Activated CD8-positive, alpha-beta T cell treated with anti-CD3 and anti-CD28 coated beads, Interleukin-2, amount 10 ng/mL, durations not matched to agents 7 days and 5 days (primary cell): ENCODE data around the gene FZD7. TPM values are rescaled to one million over a fixed set of nuclear protein-coding genes. Genes with fewer than 3 reads are reported as not detected.

Experiments used
- ATAC-seq: fragments of 150-1000 bp; cut with Tn5 transposase; one replicate; pipeline ENCODE4 v1.10.0; 2021; ENCODE audit warnings: moderate library complexity
- CTCF ChIA-PET: fragments of 350-600 bp; sonication (Branson Sonifier 250); formaldehyde crosslinking; loops from one replicate; lab custom pipeline; 2021; ENCODE audit warnings: antibody characterized with exemption; lab: Charles Lee
- POLR2A ChIA-PET: fragments of 350-600 bp; sonication (Branson Sonifier 250); formaldehyde crosslinking; loops from one replicate; lab custom pipeline; 2021; ENCODE audit warnings: antibody characterized with exemption; lab: Charles Lee
- DNase-seq: peaks from one replicate; pipeline ENCODE4 v3.0.0-alpha.2; 2020
- H3K27ac Mint-ChIP-seq: one replicate; pipeline ENCODE4 v1.8.0; 2021; ENCODE audit warnings: mild to moderate bottlenecking, mixed read lengths
- H3K27me3 Mint-ChIP-seq: one replicate; pipeline ENCODE4 v1.8.0; 2021; ENCODE audit warnings: low read depth, mixed read lengths
- H3K36me3 Mint-ChIP-seq: one replicate; pipeline ENCODE4 v1.8.0; 2021; ENCODE audit warnings: low read depth, mixed read lengths
- H3K4me1 Mint-ChIP-seq: one replicate; pipeline ENCODE4 v1.8.0; 2021; ENCODE audit warnings: low read depth, mixed read lengths
- H3K4me3 Mint-ChIP-seq: one replicate; pipeline ENCODE4 v1.8.0; 2021; ENCODE audit warnings: mild to moderate bottlenecking, mixed read lengths
- H3K9me3 Mint-ChIP-seq: one replicate; pipeline ENCODE4 v1.8.0; 2022; ENCODE audit warnings: mixed read lengths; ENCODE audit not compliant: insufficient read depth
- total RNA-seq, 2 experiments: library from RNA; stranded (reverse); gene quantifications; one replicate each; pipeline ENCODE4 v1.2.3, GENCODE V29; 2021

The FZD7 gene
- total RNA-seq: under 1 TPM in 1 of 2 experiments, not detected in 1; 0.08 TPM

DNA sequence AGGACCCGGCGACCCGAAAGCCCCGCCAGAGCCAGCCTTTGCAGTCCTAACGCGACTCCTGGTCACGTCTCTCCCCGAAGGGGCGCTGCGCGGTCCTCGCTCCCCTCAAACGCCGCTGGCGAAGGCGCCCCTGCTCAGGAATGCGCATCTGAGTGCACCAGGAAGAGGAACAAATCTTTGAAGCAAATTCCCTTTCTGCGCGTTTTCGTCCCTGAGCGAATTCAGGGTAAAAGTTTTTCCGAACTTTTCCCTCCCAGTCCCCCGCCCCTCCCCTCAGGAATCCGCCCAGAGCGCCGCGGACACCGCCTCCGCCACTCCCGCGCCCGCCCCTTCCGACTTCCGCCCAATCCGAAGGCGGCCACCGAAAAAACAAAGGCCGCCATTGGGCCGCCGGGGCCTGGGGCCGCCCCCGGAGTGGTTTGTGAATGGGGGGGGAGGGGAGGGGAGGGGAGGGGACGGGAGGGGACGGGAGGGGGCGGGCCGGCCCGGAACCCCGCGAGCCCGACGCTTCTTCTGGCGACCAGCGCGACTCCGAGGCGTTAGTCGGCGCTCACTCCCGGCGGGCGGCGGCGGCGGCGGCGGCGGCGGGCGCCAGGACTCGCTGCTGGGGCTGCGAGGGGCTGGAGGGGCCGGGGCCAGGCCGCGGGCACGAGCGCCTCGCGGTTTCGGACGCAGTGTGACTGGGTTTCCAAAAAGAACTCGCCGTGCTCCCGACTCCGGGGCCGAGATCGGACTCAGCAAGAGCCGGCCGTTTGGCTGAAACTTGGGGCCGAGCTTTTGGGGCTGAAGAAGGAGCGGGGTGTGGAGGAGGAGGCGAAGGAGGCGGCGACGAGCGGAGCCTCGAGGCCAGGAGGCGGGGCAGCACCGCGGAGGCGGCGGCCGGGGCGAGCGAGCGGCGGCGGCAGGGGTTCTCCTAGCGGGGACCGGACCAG, at the start of gene FZD7:
TSS of gene FZD7 (plus strand) at position 539 of the 932 bp plus-strand sequence. CDS start 793 bp downstream, outside the sequence.
- peak; percentile 89 for DNase-seq
- peak; percentile 82 for ATAC-seq
- POLR2A ChIA-PET: no interaction called here
- peak within 1 kb of the TSS; percentile 82 for H3K4me3 Mint-ChIP-seq
- no peaks in the 10 kb centered on the region for H3K36me3 Mint-ChIP-seq
- peaks cover 13% of the 10 kb centered on the region for H3K4me1 Mint-ChIP-seq
- peaks cover 44% of the 10 kb centered on the region for H3K27me3 Mint-ChIP-seq
- CTCF ChIA-PET: no interaction called here
- H3K9me3 Mint-ChIP-seq: no peaks in the 10 kb centered on the region
- no peak within 1 kb of the TSS for H3K27ac Mint-ChIP-seq

DNA sequence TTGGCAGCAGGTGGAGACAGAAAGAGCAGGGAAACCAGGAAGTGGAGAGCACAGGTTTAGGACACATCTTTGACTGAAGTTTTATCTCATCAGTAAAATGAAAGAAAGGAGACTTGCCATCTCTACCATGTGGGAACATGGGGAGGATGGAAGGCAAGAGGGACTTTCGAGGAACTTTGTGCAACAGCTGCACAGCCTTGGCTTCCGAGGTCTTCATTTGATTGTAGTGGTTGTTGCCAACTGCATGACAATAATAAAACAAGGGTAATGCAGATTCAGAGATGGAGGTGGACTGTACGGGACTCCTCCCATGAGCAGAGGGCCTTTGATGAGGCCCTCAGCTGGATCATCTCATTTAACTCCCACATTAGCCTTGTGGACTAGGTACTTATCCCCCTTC, 49.3 kb upstream of the FZD7 start:
- ATAC-seq: no peak
- Mint-ChIP-seq H3K4me3 (no peak overlapping the region), H3K9me3 (no peaks in the 10 kb centered on the region), H3K27ac (no peak overlapping the region), H3K36me3 (no peaks in the 10 kb centered on the region), H3K27me3 (no peaks in the 10 kb centered on the region), H3K4me1 (no peaks in the 10 kb centered on the region)
- CTCF ChIA-PET: no interaction called here
- POLR2A ChIA-PET: no interaction called here
- DNase-seq: no peak

- no peaks in the 10 kb centered on the region for H3K9me3 Mint-ChIP-seq
- ATAC-seq (no peak), DNase-seq (no peak)
- H3K27ac Mint-ChIP-seq: no peak overlapping the region
- no peak overlapping the region for H3K4me3 Mint-ChIP-seq
- H3K4me1 Mint-ChIP-seq: no peaks in the 10 kb centered on the region
- H3K36me3 Mint-ChIP-seq: no peaks in the 10 kb centered on the region
- no peaks in the 10 kb centered on the region for H3K27me3 Mint-ChIP-seq
- ChIA-PET CTCF (no interaction called here), POLR2A (no interaction called here)
Measured at GRCh38 chr2:201984800-201985525, 48.7 kb upstream of the FZD7 start.

DNA sequence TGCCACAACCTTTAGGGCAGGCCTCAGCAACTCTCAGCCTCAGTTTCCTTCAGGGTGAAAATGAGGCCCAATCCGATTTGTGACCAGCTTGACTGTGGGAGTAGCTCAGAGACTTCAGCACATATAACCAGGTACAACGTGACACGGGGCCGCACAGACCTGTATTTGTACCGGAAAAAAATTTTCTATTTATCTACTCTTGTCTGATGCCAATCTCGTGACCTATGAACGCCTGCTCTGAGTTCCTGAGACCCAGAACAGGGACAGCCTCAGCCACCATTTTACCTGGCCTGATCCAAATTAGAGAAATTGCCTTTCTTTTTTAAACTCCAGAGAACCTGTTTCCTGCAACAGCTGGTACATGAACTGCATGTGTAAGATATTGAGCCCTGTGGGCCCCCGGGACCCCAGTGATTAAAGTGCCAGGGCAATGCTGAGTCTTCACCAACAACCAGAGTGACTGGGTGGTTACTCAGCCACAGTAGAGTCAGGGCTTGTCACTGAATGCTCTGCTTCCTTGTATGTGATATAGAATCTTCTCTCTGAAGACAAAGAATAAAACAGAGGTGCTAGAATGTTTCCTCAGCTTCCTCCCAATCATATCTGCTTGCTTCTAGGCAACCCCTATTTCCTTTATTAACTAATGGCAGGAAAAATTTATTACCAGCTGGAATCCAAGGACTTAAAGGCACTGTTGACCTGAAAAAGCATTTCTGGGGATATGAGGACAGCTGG, 47.8 kb upstream of the FZD7 start:
- Mint-ChIP-seq H3K27ac (no peak overlapping the region), H3K36me3 (no peaks in the 10 kb centered on the region), H3K27me3 (no peaks in the 10 kb centered on the region), H3K4me1 (no peaks in the 10 kb centered on the region), H3K4me3 (no peak overlapping the region), H3K9me3 (no peaks in the 10 kb centered on the region)
- ChIA-PET CTCF (interaction anchor here (2.3 kb wide), 1 partner anchor 17 kb away, joined by 7 read pairs; no protein-coding TSS in a partner anchor), POLR2A (no interaction called here)
- no peak for DNase-seq
- ATAC-seq: no peak

- Mint-ChIP-seq H3K36me3 (no peaks in the 10 kb centered on the region), H3K4me3 (no peak overlapping the region), H3K4me1 (no peaks in the 10 kb centered on the region), H3K27me3 (no peaks in the 10 kb centered on the region), H3K9me3 (no peaks in the 10 kb centered on the region), H3K27ac (no peak overlapping the region)
- ChIA-PET POLR2A (no interaction called here), CTCF (interaction anchor here (0.6 to 2.3 kb wide), 2 partner anchors 16 to 518 kb away, joined by 3 to 7 read pairs; no protein-coding TSS in a partner anchor)
- ATAC-seq (no peak), DNase-seq (no peak)
Measured at GRCh38 chr2:201986463-201986735, 47.3 kb upstream of the FZD7 start.

DNA sequence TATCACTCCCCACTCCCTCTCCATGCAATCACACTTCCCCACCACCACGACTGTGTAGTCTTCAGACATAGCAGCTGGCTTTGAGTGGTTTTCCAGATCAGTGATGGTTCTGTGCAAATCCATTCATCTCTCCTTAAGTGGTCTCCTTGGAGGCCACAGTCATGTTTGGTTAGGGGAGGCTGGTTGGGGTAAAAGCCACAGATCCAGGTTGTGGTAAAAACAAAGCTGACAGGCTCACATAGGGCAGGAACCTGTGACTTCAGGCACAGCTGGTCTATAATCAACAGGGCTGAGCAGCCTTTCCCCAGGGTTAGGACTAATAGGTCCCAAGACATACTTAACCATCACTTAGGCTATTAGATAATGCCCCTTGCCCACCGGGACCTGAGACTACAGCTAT, 46.2 kb upstream of the FZD7 start:
- Mint-ChIP-seq H3K36me3 (no peaks in the 10 kb centered on the region), H3K9me3 (no peaks in the 10 kb centered on the region), H3K4me3 (no peak overlapping the region), H3K27ac (no peak overlapping the region), H3K4me1 (no peaks in the 10 kb centered on the region), H3K27me3 (no peaks in the 10 kb centered on the region)
- ChIA-PET CTCF (interaction anchor here (2.3 kb wide), 1 partner anchor 15 kb away, joined by 7 read pairs; no protein-coding TSS in a partner anchor), POLR2A (no interaction called here)
- no peak for DNase-seq
- peak; percentile 33 for ATAC-seq

GRCh38 chr2:201990069-201990468, 43.6 kb upstream of the FZD7 start:
- H3K27ac Mint-ChIP-seq: no peak overlapping the region
- ATAC-seq (no peak), DNase-seq (no peak)
- ChIA-PET CTCF (interaction anchor here (1.1 kb wide), 1 partner anchor 19 kb away, joined by 3 read pairs; no protein-coding TSS in a partner anchor), POLR2A (no interaction called here)
- no peak overlapping the region for H3K4me3 Mint-ChIP-seq
- no peaks in the 10 kb centered on the region for H3K9me3 Mint-ChIP-seq
- no peaks in the 10 kb centered on the region for H3K4me1 Mint-ChIP-seq
- no peaks in the 10 kb centered on the region for H3K36me3 Mint-ChIP-seq
- peaks cover 5% of the 10 kb centered on the region for H3K27me3 Mint-ChIP-seq

DNA sequence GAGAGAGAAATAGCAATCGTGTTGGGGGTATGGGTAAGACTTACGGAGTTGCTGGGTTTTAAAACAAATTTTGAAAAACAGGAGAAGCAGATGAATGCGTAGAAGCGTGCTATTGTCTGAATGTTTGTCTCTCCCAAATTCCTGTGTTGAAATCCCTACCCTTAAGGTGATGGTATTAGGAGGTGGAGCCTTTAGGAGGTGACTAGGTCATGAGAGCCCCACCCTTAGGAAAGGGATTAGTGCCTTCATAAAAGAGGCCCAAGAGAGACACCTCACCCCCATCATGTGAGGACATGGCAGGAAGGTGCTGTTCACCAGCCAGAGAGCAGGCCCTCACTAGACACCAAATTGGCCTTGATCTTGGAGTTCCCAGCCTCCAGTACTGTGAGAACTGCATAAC, 40.7 kb upstream of the FZD7 start:
- Mint-ChIP-seq H3K4me1 (no peaks in the 10 kb centered on the region), H3K27ac (no peak overlapping the region), H3K9me3 (no peaks in the 10 kb centered on the region), H3K36me3 (no peaks in the 10 kb centered on the region), H3K27me3 (peaks cover 6% of the 10 kb centered on the region), H3K4me3 (no peak overlapping the region)
- ChIA-PET POLR2A (no interaction called here), CTCF (no interaction called here)
- DNase-seq (no peak), ATAC-seq (no peak)

DNA sequence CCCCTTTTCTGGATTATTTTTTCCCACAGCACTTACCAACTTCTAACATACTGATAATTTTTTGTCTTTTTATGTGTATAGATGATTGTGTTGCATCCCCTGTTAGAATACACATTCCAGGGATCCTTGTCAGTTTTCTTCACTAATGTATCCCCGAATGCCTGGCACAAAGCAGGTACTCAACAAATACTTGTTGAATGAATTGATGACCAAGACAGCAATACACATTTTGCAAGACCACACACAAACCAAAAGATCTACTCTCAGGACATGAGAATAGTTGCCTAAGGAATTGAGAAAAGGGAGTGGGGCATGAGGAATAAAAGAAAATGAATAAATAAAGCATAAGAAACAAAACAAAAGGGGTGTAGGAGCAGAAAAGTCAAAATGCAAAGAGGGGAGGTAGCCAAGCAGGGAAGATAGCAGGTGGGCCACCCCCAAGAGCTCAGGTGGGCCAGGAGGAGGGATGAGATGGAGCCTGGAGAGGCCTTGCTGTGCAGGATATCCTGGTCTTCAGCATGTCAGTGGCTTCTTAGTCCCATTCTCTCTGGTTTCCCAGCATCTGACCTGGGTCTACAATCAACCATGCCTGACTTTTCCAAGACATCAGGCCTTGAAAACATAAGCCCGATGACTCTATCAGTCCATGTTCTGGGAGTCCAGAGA, 38.5 kb upstream of the FZD7 start:
- ChIA-PET POLR2A (no interaction called here), CTCF (no interaction called here)
- Mint-ChIP-seq H3K4me1 (no peaks in the 10 kb centered on the region), H3K4me3 (no peak overlapping the region), H3K9me3 (no peaks in the 10 kb centered on the region), H3K27me3 (peaks cover 6% of the 10 kb centered on the region), H3K27ac (no peak overlapping the region), H3K36me3 (no peaks in the 10 kb centered on the region)
- ATAC-seq: no peak
- no peak for DNase-seq

DNA sequence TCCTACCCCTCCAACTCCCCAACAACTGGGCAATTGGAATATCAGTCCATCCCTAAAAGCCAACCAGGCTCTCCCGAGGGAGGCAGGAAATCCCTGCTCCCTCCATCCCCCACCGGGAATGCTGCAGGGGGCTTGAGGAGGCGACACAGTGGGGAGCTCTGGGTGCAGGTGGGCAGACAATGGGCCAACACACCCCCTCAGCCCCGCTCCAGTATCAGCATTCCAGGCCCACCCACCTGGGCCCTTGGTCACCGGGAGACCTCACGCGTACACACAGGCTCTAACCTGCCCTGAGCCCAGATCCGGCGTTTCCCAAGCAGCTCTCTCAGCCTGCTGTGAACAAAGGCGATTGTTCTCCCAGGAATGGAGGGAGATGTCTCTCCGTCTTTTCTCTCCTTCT, 37.6 kb upstream of the FZD7 start:
- no peak for DNase-seq
- Mint-ChIP-seq H3K27me3 (peaks cover 6% of the 10 kb centered on the region), H3K4me1 (no peaks in the 10 kb centered on the region), H3K9me3 (no peaks in the 10 kb centered on the region), H3K4me3 (no peak overlapping the region), H3K27ac (no peak overlapping the region), H3K36me3 (no peaks in the 10 kb centered on the region)
- ATAC-seq: no peak
- POLR2A ChIA-PET: no interaction called here
- CTCF ChIA-PET: no interaction called here

GRCh38 chr2:201996679-201997314, 36.9 kb upstream of the FZD7 start:
- H3K27me3 Mint-ChIP-seq: peaks cover 6% of the 10 kb centered on the region
- POLR2A ChIA-PET: interaction anchor here (1.4 kb wide), 1 partner anchor 18 kb away, joined by 3 read pairs; no protein-coding TSS in a partner anchor
- no peaks in the 10 kb centered on the region for H3K36me3 Mint-ChIP-seq
- H3K27ac Mint-ChIP-seq: no peak overlapping the region
- H3K4me1 Mint-ChIP-seq: no peaks in the 10 kb centered on the region
- no peak for ATAC-seq
- CTCF ChIA-PET: interaction anchor here (0.7 to 1.2 kb wide), 2 partner anchors 66 to 136 kb away, joined by 3 to 4 read pairs; no protein-coding TSS in a partner anchor
- no peak overlapping the region for H3K4me3 Mint-ChIP-seq
- no peaks in the 10 kb centered on the region for H3K9me3 Mint-ChIP-seq
- DNase-seq: no peak
